HS-5 (cell line): ENCODE measurements around the gene VIM.
"Not testable (repeated sequence)": the region's sequence is repeated elsewhere in the genome, so short reads cannot be mapped to it uniquely, and the experiment has no call there.

Source experiments
- DNase-seq: peaks from one replicate; pipeline ENCODE4 v3.0.0-alpha.2; 2012; ENCODE audit warnings: low read depth

VIM gene

GRCh38 chr10:17232276-17232960 is 4.4 kb downstream of the VIM start:
- DNase-seq = no peak

- no peak for DNase-seq
Observed at GRCh38 chr10:17233286-17233991, 5.4 kb downstream of the VIM start.

- DNase-seq = no peak
Observed at GRCh38 chr10:17234431-17234945, 6.4 kb downstream of the VIM start.

- no peak for DNase-seq
Observed at GRCh38 chr10:17235136-17235535, 7.1 kb downstream of the VIM start.

- DNase-seq = no peak
Observed at GRCh38 chr10:17236468-17237148, 8.6 kb downstream of the VIM start.

GRCh38 chr10:17237149-17237527 is 9.1 kb downstream of the VIM start:
- DNase-seq = no peak

GRCh38 chr10:17237915-17238444 is 9.9 kb downstream of the VIM start:
- no peak for DNase-seq

- DNase-seq = no peak
Observed at GRCh38 chr10:17238445-17239291, 10.6 kb downstream of the VIM start.

- no peak for DNase-seq
Observed at GRCh38 chr10:17239345-17240085, 11.5 kb downstream of the VIM start.

GRCh38 chr10:17240096-17240495 is 12.1 kb downstream of the VIM start:
- no peak for DNase-seq

GRCh38 chr10:17240616-17241015 is 12.6 kb downstream of the VIM start:
- DNase-seq = no peak

GRCh38 chr10:17241611-17242333 is 13.7 kb downstream of the VIM start:
- no peak for DNase-seq

- DNase-seq = no peak
Observed at GRCh38 chr10:17244700-17245365, 16.8 kb downstream of the VIM start.

- DNase-seq = no peak
Observed at GRCh38 chr10:17247210-17247609, 19.2 kb downstream of the VIM start.

GRCh38 chr10:17248964-17249363 is 20.9 kb downstream of the VIM start:
- DNase-seq = no peak

- DNase-seq = no peak
Observed at GRCh38 chr10:17249820-17250219, 21.8 kb downstream of the VIM start.

- no peak for DNase-seq
Observed at GRCh38 chr10:17250736-17251135, 22.7 kb downstream of the VIM start.

GRCh38 chr10:17254543-17255050 is 26.6 kb downstream of the VIM start:
- DNase-seq = not testable (repeated sequence)

- DNase-seq = no peak
Observed at GRCh38 chr10:17255512-17255911, 27.5 kb downstream of the VIM start.

GRCh38 chr10:17256051-17256450 is 28.0 kb downstream of the VIM start:
- no peak for DNase-seq
